ENCODE measurements around the gene ANAPC2. TPM values are rescaled to one million over a fixed set of nuclear protein-coding genes. Genes with fewer than 3 reads are reported as not detected.
A peak's percentile ranks its signal among the peaks of the same experiment; 100 is the strongest.

The ANAPC2 gene
- total RNA-seq, 4 donors from 2014 or later = 10.2 to 12.4 (median 10.8) TPM

DNA sequence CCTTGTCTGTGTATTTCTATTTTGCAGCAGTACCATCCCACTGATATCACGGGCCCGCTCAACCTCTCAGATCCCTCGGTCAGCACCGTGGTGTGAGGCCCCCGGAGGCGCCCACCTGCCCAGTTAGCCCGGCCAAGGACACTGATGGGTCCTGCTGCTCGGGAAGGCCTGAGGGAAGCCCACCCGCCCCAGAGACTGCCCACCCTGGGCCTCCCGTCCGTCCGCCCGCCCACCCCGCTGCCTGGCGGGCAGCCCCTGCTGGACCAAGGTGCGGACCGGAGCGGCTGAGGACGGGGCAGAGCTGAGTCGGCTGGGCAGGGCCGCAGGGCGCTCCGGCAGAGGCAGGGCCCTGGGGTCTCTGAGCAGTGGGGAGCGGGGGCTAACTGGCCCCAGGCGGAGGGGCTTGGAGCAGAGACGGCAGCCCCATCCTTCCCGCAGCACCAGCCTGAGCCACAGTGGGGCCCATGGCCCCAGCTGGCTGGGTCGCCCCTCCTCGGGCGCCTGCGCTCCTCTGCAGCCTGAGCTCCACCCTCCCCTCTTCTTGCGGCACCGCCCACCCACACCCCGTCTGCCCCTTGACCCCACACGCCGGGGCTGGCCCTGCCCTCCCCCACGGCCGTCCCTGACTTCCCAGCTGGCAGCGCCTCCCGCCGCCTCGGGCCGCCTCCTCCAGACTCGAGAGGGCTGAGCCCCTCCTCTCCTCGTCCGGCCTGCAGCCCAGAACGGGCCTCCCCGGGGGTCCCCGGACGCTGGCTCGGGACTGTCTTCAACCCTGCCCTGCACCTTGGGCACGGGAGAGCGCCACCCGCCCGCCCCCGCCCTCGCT is 20.4 kb downstream of the ANAPC2 start:
- Histone ChIP-seq H3K36me3 (no peaks in the 10 kb centered on the region), H3K27ac (no peak overlapping the region), H3K9me3 (no peaks in the 10 kb centered on the region), H3K4me1 (peaks cover 8 to 15% of the 10 kb centered on the region in 2 donors), H3K27me3 (peaks cover 65 to 78% (median 74%) of the 10 kb centered on the region in 3 donors), H3K4me3 (peak overlapping the region; percentile 17 to 50 (median 40))
- TF ChIP-seq, protein P1, sequence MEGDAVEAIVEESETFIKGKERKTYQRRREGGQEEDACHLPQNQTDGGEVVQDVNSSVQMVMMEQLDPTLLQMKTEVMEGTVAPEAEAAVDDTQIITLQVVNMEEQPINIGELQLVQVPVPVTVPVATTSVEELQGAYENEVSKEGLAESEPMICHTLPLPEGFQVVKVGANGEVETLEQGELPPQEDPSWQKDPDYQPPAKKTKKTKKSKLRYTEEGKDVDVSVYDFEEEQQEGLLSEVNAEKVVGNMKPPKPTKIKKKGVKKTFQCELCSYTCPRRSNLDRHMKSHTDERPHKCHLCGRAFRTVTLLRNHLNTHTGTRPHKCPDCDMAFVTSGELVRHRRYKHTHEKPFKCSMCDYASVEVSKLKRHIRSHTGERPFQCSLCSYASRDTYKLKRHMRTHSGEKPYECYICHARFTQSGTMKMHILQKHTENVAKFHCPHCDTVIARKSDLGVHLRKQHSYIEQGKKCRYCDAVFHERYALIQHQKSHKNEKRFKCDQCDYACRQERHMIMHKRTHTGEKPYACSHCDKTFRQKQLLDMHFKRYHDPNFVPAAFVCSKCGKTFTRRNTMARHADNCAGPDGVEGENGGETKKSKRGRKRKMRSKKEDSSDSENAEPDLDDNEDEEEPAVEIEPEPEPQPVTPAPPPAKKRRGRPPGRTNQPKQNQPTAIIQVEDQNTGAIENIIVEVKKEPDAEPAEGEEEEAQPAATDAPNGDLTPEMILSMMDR (IDR thresholded peaks at IDR 0.05 in 4 of 5, conservative IDR thresholded peaks at IDR 0.05 in 1 of 5) = no peak
- in situ Hi-C loops (cut with MboI; ENCODE audit: low sequenced_read_pairs in 4 of 4) (no loop called here), intact Hi-C loops (cut with DNase I; ENCODE audit: low total_unique reads) (no loop called here)
- no peak for ATAC-seq
- no peak for DNase-seq

DNA sequence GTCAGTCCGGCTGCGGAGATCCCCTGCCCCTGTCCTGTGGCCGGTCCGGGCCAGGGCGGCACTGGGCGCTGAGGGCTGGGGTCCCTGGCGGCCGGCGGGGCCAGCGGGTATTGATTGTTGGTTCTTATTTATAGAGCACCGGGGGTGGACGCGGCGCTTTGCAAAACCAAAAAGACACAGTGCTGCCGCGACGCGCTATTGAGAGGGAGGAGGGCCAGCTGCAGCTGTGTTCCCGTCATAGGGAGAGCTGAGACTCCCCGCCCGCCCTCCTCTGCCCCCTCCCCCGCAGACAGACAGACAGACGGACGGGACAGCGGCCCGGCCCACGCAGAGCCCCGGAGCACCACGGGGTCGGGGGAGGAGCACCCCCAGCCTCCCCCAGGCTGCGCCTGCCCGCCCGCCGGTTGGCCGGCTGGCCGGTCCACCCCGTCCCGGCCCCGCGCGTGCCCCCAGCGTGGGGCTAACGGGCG is 21.0 kb downstream of the ANAPC2 start:
- intact Hi-C loops (cut with DNase I; ENCODE audit: low total_unique reads) (no loop called here), in situ Hi-C loops (cut with MboI; ENCODE audit: low sequenced_read_pairs in 4 of 4) (no loop called here)
- TF ChIP-seq, protein P1 (IDR thresholded peaks at IDR 0.05 in 4 of 5, conservative IDR thresholded peaks at IDR 0.05 in 1 of 5) = no peak
- Histone ChIP-seq H3K36me3 (no peaks in the 10 kb centered on the region), H3K9me3 (no peaks in the 10 kb centered on the region), H3K27ac (no peak overlapping the region), H3K27me3 (peaks cover 72 to 84% (median 81%) of the 10 kb centered on the region in 3 donors), H3K4me3 (no peak overlapping the region), H3K4me1 (peaks cover 8 to 21% of the 10 kb centered on the region in 2 donors)
- ATAC-seq = no peak
- DNase-seq = no peak

DNA sequence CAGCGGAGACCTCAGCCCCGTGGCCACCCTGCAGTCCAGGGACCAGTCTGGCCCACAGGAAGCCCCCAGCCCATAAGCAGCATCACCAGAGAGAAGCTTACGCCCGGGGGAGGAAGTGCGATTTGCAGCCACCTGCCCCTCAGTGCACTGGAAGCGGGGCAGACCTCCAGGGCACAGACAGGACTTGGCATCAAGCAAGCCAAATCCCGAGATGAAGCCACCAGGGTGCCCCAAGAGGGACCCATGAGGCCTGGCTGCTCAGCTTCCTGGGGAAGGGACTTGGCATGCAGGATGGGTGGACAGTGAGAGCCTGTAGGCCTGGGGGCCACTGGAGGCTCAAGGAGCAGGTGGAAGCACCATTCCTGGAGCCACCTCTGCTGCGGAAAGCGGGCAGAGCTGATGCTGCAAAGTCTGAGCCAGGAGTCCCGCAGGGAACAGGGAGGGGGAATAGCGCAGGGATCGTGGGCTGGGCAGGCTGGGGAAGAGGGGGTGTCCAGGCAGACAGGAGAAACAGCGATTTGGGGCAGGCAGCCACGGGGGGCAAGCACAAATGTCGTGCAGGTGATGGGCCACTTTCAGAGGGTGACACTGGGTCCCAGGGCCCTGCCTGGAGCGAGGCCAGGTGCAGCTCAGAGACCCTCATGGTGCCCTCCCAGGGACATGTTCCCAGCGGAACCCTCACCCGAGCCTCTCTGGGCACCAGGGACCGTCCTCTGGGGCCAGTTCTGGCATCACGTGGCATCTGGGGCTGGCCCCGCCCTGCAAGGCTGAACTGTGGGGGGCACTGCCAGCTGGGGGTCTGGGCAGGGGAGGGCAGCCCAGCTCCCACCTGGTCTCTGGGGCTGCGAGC is 21.8 kb downstream of the ANAPC2 start:
- no peak overlapping the region for H3K4me3 ChIP-seq
- no peaks in the 10 kb centered on the region for H3K9me3 ChIP-seq
- in situ Hi-C loops (cut with MboI; ENCODE audit: low sequenced_read_pairs in 4 of 4) = no loop called here
- intact Hi-C loops (cut with DNase I; ENCODE audit: low total_unique reads) = no loop called here
- H3K27ac ChIP-seq = no peak overlapping the region
- no peak for DNase-seq
- ATAC-seq = no peak
- no peaks in the 10 kb centered on the region for H3K36me3 ChIP-seq
- TF ChIP-seq POLR2A (IDR thresholded peaks at IDR 0.05) = no peak
- TF ChIP-seq, protein P1 (IDR thresholded peaks at IDR 0.05 in 4 of 5, conservative IDR thresholded peaks at IDR 0.05 in 1 of 5) = no peak
- peaks cover 8 to 21% of the 10 kb centered on the region in 2 donors for H3K4me1 ChIP-seq
- H3K27me3 ChIP-seq = peaks cover 79 to 88% (median 85%) of the 10 kb centered on the region in 3 donors

DNA sequence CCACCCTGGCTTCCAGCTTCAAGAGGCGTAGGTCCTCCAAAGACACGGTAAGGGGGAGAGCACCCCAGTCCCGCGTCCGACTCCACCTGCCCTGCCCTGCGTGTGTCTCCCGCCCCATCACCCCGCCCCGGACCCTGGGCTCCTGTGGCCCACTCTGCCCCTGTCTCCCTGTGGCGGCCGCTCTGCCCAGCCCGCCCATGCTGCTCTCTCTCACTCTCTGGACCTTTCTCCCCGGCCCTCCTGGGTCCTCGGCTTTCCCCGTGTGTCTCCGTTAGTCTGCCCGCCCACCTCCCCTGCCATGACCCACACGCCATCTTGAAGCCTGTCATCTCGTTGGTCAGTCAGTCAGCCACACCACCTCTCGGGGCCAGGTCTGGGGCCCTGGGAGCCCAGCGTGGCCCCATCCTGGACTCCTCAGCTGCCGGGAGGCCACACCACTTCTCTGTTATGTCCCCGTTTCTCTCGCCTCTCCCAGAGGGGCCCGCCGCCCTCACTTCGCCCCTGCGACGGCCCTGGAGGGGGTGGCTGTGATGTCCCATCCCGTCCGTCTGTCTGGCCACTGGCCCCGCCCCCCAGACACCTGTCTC is 23.0 kb downstream of the ANAPC2 start:
- intact Hi-C loops (cut with DNase I; ENCODE audit: low total_unique reads) = no loop called here

More for the DNA sequence above, 23.0 kb downstream of the ANAPC2 start:
- TF ChIP-seq POLR2A (IDR thresholded peaks at IDR 0.05) = no peak
- TF ChIP-seq, protein P1 (IDR thresholded peaks at IDR 0.05 in 4 of 5, conservative IDR thresholded peaks at IDR 0.05 in 1 of 5) = no peak
- H3K27ac ChIP-seq = no peak overlapping the region
- H3K4me1 ChIP-seq = peaks cover 8 to 21% of the 10 kb centered on the region in 2 donors
- H3K36me3 ChIP-seq = no peaks in the 10 kb centered on the region
- DNase-seq (no peak), ATAC-seq (no peak)
- peaks cover 87 to 91% (median 89%) of the 10 kb centered on the region in 3 donors for H3K27me3 ChIP-seq
- in situ Hi-C loops (cut with MboI; ENCODE audit: low sequenced_read_pairs in 4 of 4) = no loop called here
- no peak overlapping the region for H3K4me3 ChIP-seq
- H3K9me3 ChIP-seq = no peaks in the 10 kb centered on the region

Measured in gastrocnemius medialis (tissue), 4 donors.